GM21786 (cell line): ENCODE results near the gene GIMD1.
A peak's percentile ranks its signal among the peaks of the same experiment; 100 is the strongest.
"Not testable (repeated sequence)": the region's sequence is repeated elsewhere in the genome, so short reads cannot be mapped to it uniquely, and the experiment has no call there.

Source experiments
- ATAC-seq: cut with Tn5 transposase; IDR thresholded peaks from one replicate; pipeline ENCODE4 v1.9.1; 2021; ENCODE audit not compliant: unreplicated experiment

The GIMD1 gene

DNA sequence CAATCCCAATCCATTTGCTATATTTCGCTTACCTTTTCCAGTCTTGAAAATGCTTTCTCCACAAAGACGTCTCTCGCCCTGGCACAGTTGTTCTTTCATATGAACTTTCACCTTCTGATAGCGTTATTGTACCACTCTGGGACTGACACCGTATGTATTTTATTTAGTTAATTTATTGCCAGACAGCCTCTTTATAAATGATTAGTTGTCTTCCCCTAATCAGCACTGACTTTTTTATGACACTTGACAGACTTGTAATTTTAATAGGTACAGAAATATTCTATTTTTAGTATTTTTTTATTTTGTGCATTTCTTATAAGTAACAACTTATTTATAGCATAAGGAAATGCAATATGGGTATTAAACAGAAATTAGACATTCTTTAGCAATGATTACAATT, at the start of gene GIMD1:
Gene GIMD1, minus strand, starts transcription at position 101 of the 400 bp plus-strand sequence. CDS start 1,343 bp downstream, outside the sequence.
- ATAC-seq: no peak

DNA sequence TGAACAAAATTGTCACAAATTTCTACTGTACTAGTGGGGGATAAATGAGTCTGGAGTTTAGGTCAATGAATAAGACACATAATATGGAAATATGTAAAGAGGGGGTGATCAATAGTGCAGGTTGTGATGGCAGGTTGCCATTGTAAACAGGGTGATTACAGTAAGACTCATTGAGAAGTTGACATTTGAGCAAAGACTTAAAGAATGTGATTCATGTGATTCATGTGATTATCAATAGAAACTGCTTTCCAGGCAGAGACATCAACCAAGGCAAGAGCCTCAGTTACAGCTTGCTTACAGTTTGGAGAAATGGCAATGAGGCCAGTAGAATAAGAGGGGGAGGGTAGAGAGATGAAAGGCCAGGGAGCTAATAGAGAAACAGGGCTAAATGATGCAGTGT, 45.8 kb upstream of the GIMD1 start:
- ATAC-seq: no peak

DNA sequence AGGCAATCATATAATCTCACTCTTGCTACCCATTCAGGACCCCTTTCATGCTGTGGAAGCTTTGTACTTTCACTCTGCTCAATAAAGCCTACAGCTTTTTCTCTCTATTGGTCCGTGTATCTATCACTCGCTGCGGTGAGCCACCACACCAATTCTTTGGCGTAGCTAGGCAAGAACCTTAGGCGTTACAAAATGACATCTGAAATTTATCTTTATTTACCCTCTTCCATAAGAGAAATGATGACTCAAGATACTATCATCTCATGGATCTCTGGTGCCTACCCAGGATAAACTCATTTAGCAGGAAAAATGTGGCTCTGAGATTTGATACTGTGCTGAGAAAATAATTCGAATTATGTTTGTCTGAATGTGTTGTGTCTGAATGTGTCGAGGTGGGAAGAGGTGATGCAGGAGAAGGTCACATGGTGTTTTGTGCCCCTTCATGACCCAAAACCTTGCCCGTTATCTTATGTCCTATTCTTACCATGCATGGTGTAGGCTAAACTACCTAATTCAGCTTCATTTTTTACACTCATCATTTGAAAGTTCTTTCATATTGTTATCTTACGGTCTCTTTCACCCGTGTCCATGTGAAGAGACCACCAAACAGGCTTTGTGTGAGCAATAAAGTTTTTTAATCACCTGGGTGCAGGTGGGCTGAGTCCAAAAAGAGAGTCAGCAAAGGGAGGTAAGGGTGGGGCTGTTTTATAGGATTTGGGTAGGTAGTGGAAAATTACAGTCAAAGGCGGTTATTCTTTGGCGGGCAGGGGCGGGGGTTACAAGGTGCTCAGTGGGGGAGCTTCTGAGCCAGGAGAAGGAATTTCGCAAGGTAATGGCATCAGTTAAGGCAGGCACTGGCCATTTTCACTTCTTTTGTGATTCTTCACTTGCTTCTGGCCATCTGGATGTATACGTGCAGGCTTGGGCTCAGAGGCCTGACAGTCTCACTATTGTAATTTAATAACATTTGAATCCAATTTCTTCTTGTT, 41.6 kb upstream of the GIMD1 start:
- ATAC-seq: no peak

DNA sequence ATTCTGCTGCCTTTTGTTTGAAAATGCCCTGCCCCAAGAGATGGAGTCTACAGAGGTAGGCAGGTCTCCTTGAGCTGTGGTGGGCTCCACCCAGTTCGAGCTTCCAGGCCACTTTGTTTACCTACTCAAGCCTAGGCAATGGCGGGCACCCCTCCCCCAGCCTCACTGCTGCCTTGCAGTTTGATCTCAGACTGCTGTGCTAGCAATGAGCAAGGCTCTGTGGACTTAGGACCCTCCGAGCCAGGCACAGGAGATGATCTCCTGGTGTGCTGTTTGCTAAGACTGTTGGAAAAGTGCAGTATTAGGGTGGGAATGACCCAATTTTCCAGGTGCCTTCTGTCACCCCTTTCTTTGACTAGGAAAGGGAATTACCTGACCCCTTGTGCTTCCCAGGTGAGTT, 39.4 kb upstream of the GIMD1 start:
- not testable (repeated sequence) for ATAC-seq

DNA sequence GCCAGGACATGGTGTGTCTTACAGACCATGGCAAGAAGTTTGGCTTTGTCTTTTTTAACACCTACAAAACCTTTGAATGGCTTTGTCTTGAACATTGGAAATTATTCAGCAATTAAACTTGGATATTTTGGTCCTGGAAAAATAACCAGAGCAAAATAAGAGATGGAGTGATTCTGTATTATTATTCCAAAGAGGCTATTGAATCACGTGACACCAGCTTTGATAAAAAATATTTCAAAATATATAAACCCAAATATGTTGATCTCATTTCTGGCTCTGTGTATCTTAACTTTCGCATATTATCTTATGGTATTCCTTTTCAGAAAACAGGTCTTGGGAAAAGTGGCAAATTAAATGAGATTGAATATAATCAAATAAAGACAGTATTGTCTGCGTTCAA, 32.6 kb upstream of the GIMD1 start:
- no peak for ATAC-seq

DNA sequence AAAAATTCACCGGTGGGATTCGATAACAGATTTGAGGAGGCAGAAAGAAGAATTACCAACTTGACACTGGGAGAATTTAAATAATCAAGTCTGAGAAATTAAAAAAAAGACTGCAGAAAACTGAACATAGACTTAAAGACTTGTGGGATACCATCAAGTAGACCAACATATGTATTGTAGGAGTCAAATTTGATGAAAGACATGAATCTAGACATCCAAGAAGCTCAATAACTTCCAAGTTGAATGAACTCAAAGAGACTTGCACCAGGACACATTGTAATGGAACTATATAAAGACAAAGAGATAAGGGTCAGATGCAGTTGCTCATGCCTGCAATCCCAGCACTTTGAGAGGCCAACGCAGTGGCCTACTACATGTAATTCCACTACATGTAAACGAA, 30.3 kb upstream of the GIMD1 start:
- ATAC-seq: not testable (repeated sequence)

DNA sequence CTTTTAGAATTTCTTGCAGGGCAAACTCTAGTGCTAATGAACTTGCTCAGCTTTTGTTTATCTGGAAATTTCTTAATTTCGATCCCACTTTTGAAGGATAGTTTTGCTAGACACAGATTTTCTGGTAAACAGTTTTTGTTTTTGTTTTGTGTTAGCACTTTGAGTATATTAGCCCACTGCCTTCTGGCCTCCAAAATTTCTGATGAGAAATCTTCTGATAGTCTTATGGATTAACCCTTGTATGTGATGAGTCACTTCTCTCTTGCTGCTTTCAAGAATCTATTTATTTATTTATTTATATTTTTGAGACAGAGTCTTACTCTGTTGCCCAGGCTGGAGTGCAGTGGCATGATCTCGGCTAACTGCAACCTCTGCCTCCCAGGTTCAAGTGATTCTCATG, 27.0 kb upstream of the GIMD1 start:
- ATAC-seq: no peak

DNA sequence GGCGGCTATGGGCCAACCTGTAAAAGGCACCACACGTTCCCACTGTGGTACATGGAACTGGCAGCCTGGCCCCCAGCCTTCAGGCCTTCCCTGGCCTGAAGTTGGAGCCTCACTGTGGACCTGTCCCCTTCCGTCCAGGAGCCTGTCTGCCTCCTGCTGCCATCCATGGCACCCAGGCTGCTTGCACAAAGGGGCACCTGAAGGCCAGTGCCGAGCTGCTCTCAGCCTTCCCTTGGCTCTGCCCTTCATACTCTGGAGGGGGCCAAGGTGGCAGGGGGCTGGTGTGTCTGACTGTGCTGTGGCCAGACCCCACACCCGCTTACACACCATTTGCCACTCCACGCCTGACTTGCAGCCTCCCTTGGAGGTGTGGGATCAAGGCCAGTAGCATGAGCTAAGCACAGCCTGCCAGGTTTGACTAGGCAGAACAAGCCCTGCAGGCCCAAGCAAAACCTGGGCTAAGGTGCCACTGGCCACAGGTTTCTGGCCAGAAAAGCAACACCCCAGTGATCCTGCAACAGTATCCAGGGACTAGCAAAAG, 17.3 kb upstream of the GIMD1 start:
- no peak for ATAC-seq

DNA sequence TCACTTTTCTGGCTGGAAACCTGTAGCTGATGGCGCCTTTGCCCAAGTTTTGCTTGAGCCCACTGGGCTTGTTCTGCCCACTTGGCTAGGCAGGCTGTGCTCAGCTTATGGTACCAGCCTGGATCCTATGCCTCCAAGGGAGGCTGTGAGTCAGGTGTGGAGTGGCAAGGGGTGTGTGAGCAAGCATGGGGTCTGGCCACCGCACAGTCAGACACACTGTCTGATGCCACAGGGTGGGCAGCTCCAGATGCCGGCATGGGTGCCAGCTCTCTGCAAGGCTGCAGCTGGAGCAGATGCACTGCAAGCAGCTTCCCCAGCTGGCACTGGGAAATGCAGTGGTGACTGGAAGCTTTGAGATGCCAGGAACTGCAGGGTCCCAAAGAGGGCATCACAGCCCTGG, 16.3 kb upstream of the GIMD1 start:
- no peak for ATAC-seq

DNA sequence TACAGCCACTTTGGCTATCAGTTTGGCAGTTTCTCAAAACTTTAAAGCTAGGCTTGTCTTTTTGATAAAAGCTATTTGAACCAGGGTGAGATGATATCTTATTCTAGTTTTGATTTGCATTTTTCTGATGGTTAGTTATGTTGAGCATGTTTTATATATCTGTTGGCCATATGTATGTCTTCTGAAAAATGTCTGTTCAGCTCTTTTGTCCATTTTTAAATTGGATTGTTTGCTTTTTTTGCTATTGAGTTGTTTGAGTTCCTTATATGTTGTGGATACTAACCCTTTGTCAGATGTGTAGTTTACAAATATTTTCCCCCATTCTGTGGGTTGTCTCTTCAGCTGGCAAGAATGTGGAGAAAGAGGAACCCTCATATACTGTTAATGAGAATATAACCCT, 11.6 kb upstream of the GIMD1 start:
- ATAC-seq: no peak

DNA sequence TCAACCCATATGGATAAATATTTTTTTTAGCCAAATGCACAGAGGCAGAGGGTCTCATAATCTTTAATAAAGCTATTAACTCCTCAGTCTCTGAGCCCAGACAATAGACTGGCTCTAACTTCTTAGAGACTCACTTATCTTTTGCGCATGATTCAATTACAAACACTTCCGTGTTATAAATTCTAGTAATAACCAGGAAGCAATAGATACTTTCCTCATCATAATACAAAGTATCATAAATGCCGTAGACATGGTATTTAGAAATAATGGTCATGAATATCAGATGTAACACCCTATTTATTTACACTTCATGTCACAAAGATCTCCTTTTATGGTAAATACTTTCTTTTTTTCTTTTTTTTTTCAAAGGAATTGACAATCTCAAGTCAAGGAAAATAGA, 4.4 kb upstream of the GIMD1 start:
- no peak for ATAC-seq

DNA sequence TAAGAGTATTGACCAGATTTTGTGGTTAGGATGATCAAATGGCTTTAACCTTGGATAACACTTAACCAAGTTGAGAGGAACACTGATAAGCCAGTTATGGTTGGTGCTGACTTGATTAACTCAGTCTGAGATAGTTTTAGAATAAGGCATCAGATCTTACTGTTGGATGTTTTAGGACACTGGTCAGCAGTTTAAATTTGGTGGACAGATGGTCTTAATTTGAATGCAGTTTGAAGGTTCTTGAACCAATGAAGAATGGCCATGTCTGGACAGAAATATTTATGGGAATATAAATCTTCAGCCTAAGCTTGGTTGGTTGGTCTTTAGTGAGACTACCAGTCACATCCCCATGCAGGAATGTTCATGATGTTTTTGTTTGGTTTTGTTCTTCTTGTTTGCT, 2.6 kb upstream of the GIMD1 start:
- no peak for ATAC-seq

DNA sequence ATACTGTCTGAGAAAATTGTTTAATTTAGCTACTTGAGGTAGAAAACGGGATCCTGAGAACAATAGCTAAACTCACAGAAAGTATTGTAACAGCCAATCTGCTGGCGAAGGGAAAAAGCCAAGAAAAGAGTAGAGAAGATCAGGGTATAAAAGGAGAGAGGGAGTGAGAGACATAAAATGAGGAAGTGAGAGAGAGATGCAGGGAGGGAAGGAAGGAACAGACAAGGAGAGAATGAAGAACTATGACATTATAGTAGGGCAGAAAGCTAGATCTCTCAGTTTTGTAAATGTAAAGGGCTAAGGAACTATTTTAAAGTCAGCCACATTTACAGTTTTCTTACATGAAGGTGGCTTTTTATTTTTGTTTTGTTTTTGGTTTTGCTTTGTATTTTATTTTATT, 1.6 kb upstream of the GIMD1 start:
- no peak for ATAC-seq

DNA sequence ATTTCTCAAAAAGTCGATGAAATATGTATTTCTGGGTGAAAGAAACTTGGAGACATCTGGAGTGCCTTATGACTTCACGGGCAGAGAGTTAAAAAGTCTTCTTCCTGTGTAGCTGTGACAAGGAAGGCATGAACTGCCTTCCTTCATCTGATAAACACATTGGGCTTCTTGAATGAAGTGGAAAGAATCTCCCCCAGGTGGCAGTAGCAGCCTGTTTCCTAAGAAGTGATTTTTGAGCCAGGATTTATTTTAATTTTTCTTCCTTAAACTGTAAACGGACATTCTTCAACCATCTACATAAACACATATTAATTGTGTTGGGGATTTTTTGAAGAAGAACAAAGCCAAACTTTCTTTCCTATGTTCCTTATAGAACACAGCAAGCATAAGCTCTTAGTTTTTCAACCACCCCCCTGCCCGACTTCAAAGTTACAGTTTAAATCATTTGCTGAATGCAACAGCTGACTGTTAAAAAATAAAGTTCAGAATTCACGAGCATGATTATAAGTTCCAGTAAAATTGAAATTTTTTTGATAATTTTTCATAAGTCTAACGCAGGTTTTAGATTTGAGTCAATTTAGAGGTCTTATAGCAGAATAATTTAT, 980 bp upstream of the GIMD1 start:
- peak; percentile 70 for ATAC-seq

DNA sequence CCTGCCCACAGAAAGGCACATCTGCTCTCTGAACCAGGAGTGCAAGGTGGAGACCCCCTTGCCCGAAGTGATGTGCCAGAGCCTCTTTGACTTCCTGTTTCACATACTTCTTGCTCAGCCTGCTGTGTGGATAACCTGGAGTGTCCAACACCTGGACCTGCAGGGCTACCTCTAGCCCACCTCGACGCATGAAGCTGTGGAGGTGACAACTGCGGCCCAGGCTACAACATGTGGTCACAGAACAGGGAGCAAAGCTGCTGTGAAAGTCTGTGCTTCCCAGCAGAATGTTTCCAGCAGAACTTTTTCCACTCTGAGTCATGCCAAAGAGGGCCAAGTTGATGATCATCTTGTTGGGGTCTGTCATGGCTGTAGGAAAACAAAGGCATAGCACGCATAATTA, 1.5 kb downstream of the GIMD1 start:
- no peak for ATAC-seq

DNA sequence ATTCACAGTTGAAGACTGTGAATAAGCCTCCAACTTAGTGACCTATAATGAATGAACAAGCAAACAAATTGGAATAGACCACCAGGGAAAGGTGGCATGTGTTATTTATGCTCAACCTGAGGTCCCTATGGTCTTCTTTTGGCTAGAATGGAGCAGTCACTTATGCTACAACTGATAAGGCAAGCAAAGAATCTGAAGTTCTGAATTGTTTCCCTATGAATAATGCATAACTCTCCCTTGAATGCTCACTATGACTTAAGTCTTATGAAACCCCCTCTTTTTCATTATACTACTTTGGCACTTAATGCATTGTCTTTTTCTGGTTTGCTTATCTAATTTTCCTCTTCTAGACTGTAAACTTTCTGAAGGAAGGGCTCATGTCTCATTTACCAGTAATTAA, 2.6 kb downstream of the GIMD1 start:
- no peak for ATAC-seq

DNA sequence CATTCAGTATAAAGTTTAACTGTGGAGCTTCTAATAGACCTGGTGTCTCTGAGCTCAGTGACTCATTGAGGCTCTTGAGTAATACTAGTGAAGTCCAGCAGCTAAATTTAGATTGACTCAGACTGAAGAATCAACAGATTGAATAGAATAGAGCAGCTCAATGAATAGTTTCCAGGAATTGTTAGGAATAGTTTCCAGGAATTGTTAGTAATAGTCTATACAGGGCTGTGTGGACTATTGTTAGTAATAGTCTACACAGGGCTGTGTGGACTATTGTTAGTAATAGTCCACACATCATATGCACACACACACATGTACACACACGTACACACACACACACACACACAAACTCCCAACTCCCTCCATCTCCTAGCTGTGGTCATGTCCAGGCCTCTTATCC, 3.0 kb downstream of the GIMD1 start:
- no peak for ATAC-seq

DNA sequence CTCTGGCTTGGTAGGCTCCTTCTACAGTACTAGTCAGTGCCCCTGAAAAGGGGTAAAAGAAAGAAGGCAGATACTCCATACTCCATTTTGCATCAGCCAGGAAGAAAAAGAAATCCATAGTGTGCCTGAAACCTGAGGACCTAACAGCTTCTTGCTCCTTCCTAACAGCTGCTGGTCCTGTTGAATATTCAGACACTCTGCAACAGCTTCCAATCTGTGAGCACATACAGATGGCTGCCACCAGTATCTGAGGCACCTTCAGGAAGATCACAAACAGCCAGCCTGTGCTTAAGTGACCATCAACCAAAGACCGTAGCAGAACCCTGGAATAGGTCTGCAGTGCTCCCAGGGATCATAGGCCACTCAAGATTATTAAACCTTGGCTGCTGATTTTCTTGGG, 4.3 kb downstream of the GIMD1 start:
- ATAC-seq: no peak

DNA sequence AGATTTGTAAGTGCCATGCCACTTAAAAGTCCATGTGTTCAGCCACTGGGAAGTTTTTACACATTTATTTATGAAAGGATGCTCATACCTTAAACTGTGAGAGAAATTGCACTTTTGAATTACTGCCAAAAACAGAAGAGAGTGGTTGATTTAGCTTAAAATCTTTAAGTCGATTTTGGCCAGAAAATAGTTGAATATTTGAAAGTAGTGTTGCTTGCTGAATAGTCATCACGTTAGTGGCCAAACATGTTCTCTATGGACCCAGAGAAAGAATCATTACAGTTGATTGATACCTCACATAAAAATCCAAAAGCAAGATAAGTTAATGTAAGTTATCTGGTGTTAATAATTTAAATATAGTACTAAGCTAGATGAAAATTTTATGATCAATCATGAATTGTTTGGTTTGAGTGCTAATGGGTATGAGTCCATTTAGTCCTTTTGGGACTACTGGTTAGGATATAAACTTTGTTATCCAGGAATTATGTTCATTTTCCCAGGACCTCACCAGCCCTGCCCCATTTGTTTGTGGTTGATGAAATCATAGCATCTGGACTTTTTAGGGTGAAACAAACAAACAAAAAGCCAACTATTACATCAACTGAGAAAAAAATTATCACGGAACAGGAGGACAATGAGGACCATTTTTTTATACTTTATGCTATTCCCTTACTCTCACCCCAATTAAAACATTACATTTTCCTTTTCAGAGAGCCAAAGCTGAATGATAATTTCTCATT, 6.3 kb downstream of the GIMD1 start:
- ATAC-seq: no peak

DNA sequence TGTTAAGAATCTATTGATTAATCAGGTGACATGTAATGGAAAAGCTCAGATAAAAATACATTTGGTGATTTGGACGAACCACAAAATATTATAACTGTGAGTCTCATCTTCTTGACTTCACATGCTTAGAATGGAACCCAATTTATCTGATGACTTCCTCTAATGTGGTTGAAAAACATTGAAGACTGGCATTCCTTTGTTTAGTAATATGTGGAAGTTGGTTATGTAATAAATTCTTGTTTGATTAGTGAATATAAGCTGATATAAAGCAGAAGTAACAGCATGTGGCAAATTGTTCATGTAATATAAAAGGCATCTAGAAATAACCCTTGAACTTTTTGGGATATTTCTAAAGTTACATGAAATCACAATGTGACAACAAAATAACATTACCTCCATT, 9.7 kb downstream of the GIMD1 start:
- no peak for ATAC-seq

DNA sequence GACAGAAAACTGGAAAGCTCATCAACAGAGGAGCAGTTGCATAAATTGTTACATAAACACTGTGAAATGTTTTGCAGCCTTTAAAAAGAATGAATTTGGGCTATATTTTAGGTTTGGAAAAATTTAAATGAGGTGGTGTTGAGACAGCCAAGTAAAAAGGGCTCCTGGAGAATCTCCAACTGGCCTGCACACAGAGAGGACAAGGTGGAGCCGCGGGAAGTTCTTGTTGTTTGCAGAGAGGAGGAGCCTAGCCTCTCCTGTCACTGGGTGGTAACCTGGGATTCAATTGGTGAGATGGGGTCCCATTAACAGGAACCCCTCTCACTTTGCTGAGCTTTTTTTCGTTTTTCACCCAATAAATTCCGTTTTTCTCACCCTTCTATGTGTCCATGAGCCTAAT, 13.4 kb downstream of the GIMD1 start:
- no peak for ATAC-seq
